Glutamatergic neuron (in vitro differentiated cells): ENCODE results near the gene TMEM59L. TPM values are rescaled to one million over a fixed set of nuclear protein-coding genes. Genes with fewer than 3 reads are reported as not detected.

Experiments
- DNase-seq: peaks from one replicate; pipeline ENCODE4 v3.0.0; 2022
- H3K27ac Mint-ChIP-seq: one replicate; pipeline ENCODE4 v1.8.0; 2020; ENCODE audit warnings: mild to moderate bottlenecking, mixed read lengths, inconsistent platforms; ENCODE audit not compliant: unreplicated experiment
- H3K27me3 Mint-ChIP-seq: one replicate; pipeline ENCODE4 v1.8.0; 2020; ENCODE audit warnings: mild to moderate bottlenecking, moderate library complexity, mixed read lengths, inconsistent platforms; ENCODE audit not compliant: unreplicated experiment
- H3K36me3 Mint-ChIP-seq: one replicate; pipeline ENCODE4 v1.8.0; 2020; ENCODE audit warnings: mild to moderate bottlenecking, mixed read lengths, inconsistent platforms; ENCODE audit not compliant: unreplicated experiment
- H3K4me1 Mint-ChIP-seq: one replicate; pipeline ENCODE4 v1.8.0; 2020; ENCODE audit warnings: mild to moderate bottlenecking, low read depth, mixed read lengths, inconsistent platforms; ENCODE audit not compliant: unreplicated experiment
- H3K4me3 Mint-ChIP-seq: one replicate; pipeline ENCODE4 v1.8.0; 2020; ENCODE audit warnings: mild to moderate bottlenecking, mixed read lengths, inconsistent platforms; ENCODE audit not compliant: unreplicated experiment
- H3K9me3 Mint-ChIP-seq: one replicate; pipeline ENCODE4 v1.8.0; 2020; ENCODE audit warnings: mild to moderate bottlenecking, moderate library complexity, mixed read lengths, inconsistent platforms; ENCODE audit not compliant: unreplicated experiment
- total RNA-seq: library from RNA; stranded (reverse); fragmentation: NEBNext Ultra II Directional; extraction: Animal tissue kit (Norgen Biotek cat#: 25700); gene quantifications from one replicate; pipeline ENCODE4 v1.2.1, GENCODE V29; 2021; ENCODE audit not compliant: unreplicated experiment
- TF ChIP-seq, protein P1 (sequence below): fragments of 200-600 bp; sonication (generic); IDR thresholded peaks from one replicate; pipeline ENCODE4 v1.5.0; 2021; ENCODE audit not compliant: partially characterized antibody, unreplicated experiment

Gene TMEM59L
- total RNA-seq, 1 donor from 2014 or later: 92.3 TPM

DNA sequence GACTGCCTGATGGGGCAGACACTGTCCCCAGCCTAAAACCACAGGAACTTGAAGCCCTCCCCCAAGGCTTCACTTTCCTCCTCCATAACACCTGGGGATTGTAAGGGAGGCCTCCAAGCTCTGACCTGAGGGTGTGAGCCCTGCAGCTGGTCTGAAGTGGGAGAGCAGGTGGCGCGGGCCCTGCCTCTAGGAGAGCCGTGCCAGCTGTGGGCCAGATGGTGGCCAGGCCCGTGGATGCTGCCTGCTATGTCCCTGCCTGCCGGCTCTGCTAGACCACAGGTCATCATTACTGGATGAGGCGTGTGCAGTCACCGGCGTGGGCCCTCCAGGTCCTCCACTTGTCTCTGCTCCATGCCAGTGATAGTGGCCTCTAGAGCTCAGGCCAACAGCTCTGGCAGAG is 20.7 kb downstream of the TMEM59L start:
- Mint-ChIP-seq H3K4me3 (peak overlapping the region; percentile 71), H3K27me3 (peaks cover 18% of the 10 kb centered on the region), H3K4me1 (peaks cover 27% of the 10 kb centered on the region), H3K36me3 (no peaks in the 10 kb centered on the region), H3K27ac (peak overlapping the region; percentile 95), H3K9me3 (peaks cover 28% of the 10 kb centered on the region)
- TF ChIP-seq, protein P1, sequence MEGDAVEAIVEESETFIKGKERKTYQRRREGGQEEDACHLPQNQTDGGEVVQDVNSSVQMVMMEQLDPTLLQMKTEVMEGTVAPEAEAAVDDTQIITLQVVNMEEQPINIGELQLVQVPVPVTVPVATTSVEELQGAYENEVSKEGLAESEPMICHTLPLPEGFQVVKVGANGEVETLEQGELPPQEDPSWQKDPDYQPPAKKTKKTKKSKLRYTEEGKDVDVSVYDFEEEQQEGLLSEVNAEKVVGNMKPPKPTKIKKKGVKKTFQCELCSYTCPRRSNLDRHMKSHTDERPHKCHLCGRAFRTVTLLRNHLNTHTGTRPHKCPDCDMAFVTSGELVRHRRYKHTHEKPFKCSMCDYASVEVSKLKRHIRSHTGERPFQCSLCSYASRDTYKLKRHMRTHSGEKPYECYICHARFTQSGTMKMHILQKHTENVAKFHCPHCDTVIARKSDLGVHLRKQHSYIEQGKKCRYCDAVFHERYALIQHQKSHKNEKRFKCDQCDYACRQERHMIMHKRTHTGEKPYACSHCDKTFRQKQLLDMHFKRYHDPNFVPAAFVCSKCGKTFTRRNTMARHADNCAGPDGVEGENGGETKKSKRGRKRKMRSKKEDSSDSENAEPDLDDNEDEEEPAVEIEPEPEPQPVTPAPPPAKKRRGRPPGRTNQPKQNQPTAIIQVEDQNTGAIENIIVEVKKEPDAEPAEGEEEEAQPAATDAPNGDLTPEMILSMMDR: no peak
- peak; percentile 70 for DNase-seq

DNA sequence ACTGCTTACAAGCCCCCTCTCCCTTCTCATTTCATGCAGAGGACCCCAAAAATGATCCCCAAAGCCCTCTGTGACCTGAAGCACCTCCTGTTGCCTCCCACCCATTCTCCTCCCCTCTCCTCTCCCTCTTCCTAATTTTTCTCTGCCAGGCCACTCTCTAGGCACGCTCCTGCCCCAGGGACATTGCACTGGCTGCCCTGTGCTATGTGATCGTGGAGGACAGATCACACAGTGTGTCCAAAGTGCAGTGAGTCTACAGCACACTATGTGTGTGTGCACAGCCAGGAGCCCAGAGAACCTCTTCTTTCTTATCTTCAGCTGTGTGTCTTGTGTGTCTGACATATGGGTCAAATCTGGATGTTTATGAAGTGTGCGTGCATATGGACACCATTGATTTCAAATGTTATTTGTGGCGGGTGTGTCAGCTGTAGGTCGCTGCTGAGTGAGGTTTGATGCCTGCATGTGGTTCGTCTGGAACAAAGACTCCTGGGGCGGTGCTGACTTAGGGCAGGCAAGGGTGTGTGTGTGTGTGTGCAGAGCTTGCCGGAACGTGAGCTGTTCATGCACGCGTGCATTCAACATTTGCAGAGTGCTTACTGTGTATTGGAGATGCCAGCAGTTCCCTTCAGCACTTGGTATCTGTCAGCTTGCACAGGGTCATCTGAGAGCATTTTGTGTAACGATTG is 22.1 kb downstream of the TMEM59L start:
- Mint-ChIP-seq H3K27me3 (peaks cover 18% of the 10 kb centered on the region), H3K4me1 (peaks cover 24% of the 10 kb centered on the region), H3K27ac (peak overlapping the region; percentile 98), H3K36me3 (no peaks in the 10 kb centered on the region), H3K9me3 (peaks cover 24% of the 10 kb centered on the region), H3K4me3 (peak overlapping the region; percentile 48)
- TF ChIP-seq, protein P1: no peak
- no peak for DNase-seq

DNA sequence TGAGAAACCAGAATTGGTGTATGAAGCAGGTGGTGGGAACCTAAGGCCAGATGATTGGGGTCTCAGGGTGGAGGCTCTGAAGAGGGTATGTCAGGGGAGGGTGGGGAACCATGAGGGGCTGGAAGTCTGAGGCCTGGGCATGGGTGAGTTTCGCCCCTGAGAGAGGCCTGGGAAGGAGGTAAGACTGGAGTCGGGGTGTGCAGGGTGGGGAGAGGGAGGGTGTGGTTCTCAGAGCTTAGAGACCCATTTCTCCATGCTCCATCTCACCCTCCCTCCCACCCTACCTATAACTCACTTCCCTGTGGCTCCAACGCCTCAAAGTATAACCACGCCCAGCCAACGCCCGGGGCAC is 23.1 kb downstream of the TMEM59L start:
- H3K4me1 Mint-ChIP-seq: peaks cover 20% of the 10 kb centered on the region
- H3K4me3 Mint-ChIP-seq: peak overlapping the region; percentile 67
- no peak for DNase-seq
- peaks cover 18% of the 10 kb centered on the region for H3K27me3 Mint-ChIP-seq
- H3K9me3 Mint-ChIP-seq: peaks cover 20% of the 10 kb centered on the region
- peak overlapping the region; percentile 98 for H3K27ac Mint-ChIP-seq
- TF ChIP-seq, protein P1: no peak
- no peaks in the 10 kb centered on the region for H3K36me3 Mint-ChIP-seq

DNA sequence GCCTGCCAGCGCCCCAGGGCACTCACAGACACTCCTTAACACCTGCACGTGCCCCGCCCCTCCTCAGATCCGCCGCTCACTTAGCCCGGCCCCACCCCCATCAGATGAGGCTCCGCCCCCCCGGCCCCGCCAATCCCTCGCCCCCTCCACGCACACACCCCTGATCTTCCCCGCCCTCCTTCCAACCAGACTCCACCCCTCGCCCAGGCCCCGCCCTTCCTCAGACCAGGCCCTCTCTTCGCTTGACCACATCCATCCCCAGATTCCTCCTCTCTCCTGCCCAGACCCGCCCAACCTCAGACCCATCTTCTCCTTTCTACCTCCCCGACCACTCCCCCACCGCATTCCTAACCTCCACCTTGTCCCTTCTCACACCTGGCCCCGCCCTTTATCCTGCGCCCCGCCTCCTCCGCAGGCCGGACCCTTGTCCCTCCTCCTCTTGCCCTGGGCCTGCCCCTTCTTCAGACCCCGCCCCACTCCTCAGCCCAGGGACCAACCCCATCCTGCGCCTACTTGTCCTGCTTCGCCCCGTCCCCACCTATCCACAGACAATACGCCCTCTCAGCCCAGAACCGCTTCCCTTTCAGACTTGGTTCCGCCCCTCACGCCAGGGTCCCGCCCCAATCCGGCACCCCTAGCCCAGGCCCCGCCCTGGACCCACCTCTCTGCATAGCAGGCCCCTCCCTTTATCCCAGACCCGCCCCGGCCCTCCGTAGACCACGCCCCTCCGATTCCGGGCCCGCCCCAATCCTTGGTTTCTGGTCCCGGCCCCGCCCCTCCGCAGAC is 23.7 kb downstream of the TMEM59L start:
- peaks cover 20% of the 10 kb centered on the region for H3K9me3 Mint-ChIP-seq
- no peaks in the 10 kb centered on the region for H3K36me3 Mint-ChIP-seq
- H3K4me3 Mint-ChIP-seq: peak overlapping the region; percentile 67
- H3K27me3 Mint-ChIP-seq: peaks cover 18% of the 10 kb centered on the region
- H3K27ac Mint-ChIP-seq: peak overlapping the region; percentile 22
- TF ChIP-seq, protein P1: no peak
- DNase-seq: peak; percentile 99
- peaks cover 20% of the 10 kb centered on the region for H3K4me1 Mint-ChIP-seq
